ENCODE results near the gene MAST3. TPM values are rescaled to one million over a fixed set of nuclear protein-coding genes. Genes with fewer than 3 reads are reported as not detected.

The MAST3 gene
- total and polyA plus RNA-seq, 2 donors (not counting 3 experiments of a cell fraction or from before 2014, with no cell fraction given) = 1.5 to 2.7 TPM

DNA sequence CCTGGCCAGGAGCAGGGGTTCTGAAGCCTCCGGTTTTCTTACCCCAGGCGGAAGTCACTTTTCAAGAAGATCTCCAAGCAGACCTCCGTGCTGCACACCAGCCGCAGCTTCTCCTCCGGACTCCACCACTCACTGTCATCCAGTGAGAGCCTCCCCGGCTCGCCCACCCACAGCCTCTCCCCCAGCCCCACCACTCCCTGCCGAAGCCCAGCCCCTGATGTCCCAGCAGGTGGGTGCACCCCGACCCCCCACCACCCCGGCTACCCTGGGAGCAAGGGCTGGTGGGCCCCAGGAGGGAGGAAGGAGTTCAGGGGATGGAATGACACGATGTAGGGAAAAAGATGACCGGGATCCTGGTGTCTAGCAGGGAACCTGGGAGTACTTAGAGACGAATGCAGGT lies 49.8 kb downstream of the MAST3 start:
- CTCF ChIA-PET = no interaction called here
- no peak overlapping the region for H3K4me2 ChIP-seq (ENCODE audit: insufficient read depth, low read length)
- H3K27ac ChIP-seq (ENCODE audit: insufficient read depth, low read depth, low read length) = no peak overlapping the region
- TF ChIP-seq, protein P1, sequence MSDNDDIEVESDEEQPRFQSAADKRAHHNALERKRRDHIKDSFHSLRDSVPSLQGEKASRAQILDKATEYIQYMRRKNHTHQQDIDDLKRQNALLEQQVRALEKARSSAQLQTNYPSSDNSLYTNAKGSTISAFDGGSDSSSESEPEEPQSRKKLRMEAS (IDR thresholded peaks at IDR 0.05; ENCODE audit: insufficient read depth, insufficient read length) = no peak
- TF ChIP-seq FOS (IDR thresholded peaks at IDR 0.05; ENCODE audit: borderline replicate concordance, insufficient read depth, low read length) (no peak), JUN (IDR thresholded peaks at IDR 0.05; ENCODE audit: borderline replicate concordance, insufficient read depth, insufficient read length, low read depth) (no peak), POLR2AphosphoS5 (IDR thresholded peaks at IDR 0.05; ENCODE audit: insufficient read depth, low read depth, low read length) (no peak), MYC (IDR thresholded peaks at IDR 0.05; ENCODE audit: low read depth, low read length) (no peak), POLR2A (IDR thresholded peaks at IDR 0.05; ENCODE audit: low read depth, low read length) (no peak), EZH2 (IDR thresholded peaks at IDR 0.05; ENCODE audit: borderline replicate concordance, low read depth, low read length, severe bottlenecking) (no peak)
- TF ChIP-seq, protein P2, sequence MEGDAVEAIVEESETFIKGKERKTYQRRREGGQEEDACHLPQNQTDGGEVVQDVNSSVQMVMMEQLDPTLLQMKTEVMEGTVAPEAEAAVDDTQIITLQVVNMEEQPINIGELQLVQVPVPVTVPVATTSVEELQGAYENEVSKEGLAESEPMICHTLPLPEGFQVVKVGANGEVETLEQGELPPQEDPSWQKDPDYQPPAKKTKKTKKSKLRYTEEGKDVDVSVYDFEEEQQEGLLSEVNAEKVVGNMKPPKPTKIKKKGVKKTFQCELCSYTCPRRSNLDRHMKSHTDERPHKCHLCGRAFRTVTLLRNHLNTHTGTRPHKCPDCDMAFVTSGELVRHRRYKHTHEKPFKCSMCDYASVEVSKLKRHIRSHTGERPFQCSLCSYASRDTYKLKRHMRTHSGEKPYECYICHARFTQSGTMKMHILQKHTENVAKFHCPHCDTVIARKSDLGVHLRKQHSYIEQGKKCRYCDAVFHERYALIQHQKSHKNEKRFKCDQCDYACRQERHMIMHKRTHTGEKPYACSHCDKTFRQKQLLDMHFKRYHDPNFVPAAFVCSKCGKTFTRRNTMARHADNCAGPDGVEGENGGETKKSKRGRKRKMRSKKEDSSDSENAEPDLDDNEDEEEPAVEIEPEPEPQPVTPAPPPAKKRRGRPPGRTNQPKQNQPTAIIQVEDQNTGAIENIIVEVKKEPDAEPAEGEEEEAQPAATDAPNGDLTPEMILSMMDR (IDR thresholded peaks at IDR 0.05; ENCODE audit: extremely low read depth in 1 of 2, insufficient read depth in 1 of 2, low read depth in 1 of 2, low read length in 2 of 2) = no peak
- POLR2A ChIA-PET = no interaction called here
- no peak overlapping the region for H2AFZ ChIP-seq (ENCODE audit: low read depth, low read length)
- H3K4me3 ChIP-seq (replicated peaks in 1 of 3; ENCODE audit: insufficient read depth in 1 of 3, low read depth in 1 of 3, low read length in 3 of 3) = no peak overlapping the region
- no peaks in the 10 kb centered on the region for H3K36me3 ChIP-seq (ENCODE audit: control insufficient read depth in 2 of 2, extremely low read depth in 1 of 2, insufficient read depth in 2 of 2, low read length in 2 of 2)
- dilution Hi-C loops (cut with MboI; ENCODE audit: extremely low pct_ligation_motif_present, low sequenced_read_pairs) (no loop called here), intact Hi-C loops (cut with micrococcal nuclease) (no loop called here)
- DNase-seq (ENCODE audit: low read depth, low spot score) = no peak
- no TSS peak for BruUV-seq (replicated peaks)
- no peaks in the 10 kb centered on the region for H3K27me3 ChIP-seq (ENCODE audit: control insufficient read depth in 2 of 2, insufficient read depth in 2 of 2, low read length in 2 of 2)
- H3K9ac ChIP-seq (replicated peaks; ENCODE audit: extremely low read depth, insufficient read depth, low read length) = no peak overlapping the region
- no peaks in the 10 kb centered on the region for H3K79me2 ChIP-seq (ENCODE audit: control insufficient read depth, insufficient read depth, low read length)
- no peaks in the 10 kb centered on the region for H4K20me1 ChIP-seq (replicated peaks; ENCODE audit: control insufficient read depth, extremely low read depth, insufficient read depth, low read length)
- H3K9me1 ChIP-seq (replicated peaks; ENCODE audit: control insufficient read depth, extremely low read depth, insufficient read depth, low read length) = no peaks in the 10 kb centered on the region
- peaks cover 5% of the 10 kb centered on the region for H3K4me1 ChIP-seq (ENCODE audit: control insufficient read depth, extremely low read depth, insufficient read depth, low read length)
- FAIRE-seq = no peak
- no peaks in the 10 kb centered on the region for H3K9me3 ChIP-seq (replicated peaks; ENCODE audit: control insufficient read depth, insufficient read depth, low read length)

All from endothelial cell of umbilical vein (primary cell).